Stimulated activated CD8-positive, alpha-beta memory T cell treated with anti-CD3 and anti-CD28 coated beads, Interleukin-7, amount 100 ng/mL, for 4 hours (primary cell): ENCODE results near the gene RRP8.

Experiments used
- DNase-seq, 2 donors: peaks; one replicate each; pipeline ENCODE4 v3.0.0-alpha.2; 2020; ENCODE audit warnings: low read depth in 2 of 2

RRP8 gene

GRCh38 chr11:6617315-6617781 lies 13.9 kb upstream of the RRP8 start:
- DNase-seq, result no peak

GRCh38 chr11:6616596-6617250 lies 13.3 kb upstream of the RRP8 start:
- no peak for DNase-seq

GRCh38 chr11:6615882-6616585 lies 12.6 kb upstream of the RRP8 start:
- DNase-seq, result no peak

- DNase-seq, result no peak
Observed at GRCh38 chr11:6615046-6615445, 11.6 kb upstream of the RRP8 start.

- no peak for DNase-seq
Observed at GRCh38 chr11:6614446-6614845, 11.0 kb upstream of the RRP8 start.

- DNase-seq, result no peak
Observed at GRCh38 chr11:6613496-6613895, 10.1 kb upstream of the RRP8 start.

GRCh38 chr11:6612213-6613041 lies 9.0 kb upstream of the RRP8 start, which contains the start of gene TAF10:
TAF10 (minus strand) TSS chr11:6612216; CDS start chr11:6612189, 27 bp downstream.
- DNase-seq, result peak; percentile 89 to 94

- no peak for DNase-seq
Observed at GRCh38 chr11:6611963-6612212, 8.5 kb upstream of the RRP8 start.

GRCh38 chr11:6611092-6611962 lies 7.9 kb upstream of the RRP8 start:
- no peak for DNase-seq

GRCh38 chr11:6610591-6610990 lies 7.2 kb upstream of the RRP8 start:
- no peak for DNase-seq

- DNase-seq, result no peak
Observed at GRCh38 chr11:6609502-6610015, 6.1 kb upstream of the RRP8 start.

GRCh38 chr11:6608726-6609501 lies 5.5 kb upstream of the RRP8 start:
- DNase-seq, result no peak

GRCh38 chr11:6608011-6608410 lies 4.6 kb upstream of the RRP8 start:
- DNase-seq, result no peak

GRCh38 chr11:6607190-6607795 lies 3.9 kb upstream of the RRP8 start:
- no peak for DNase-seq

- DNase-seq, result peak; percentile 27 to 54
Observed at GRCh38 chr11:6606471-6607189, 3.2 kb upstream of the RRP8 start.

GRCh38 chr11:6604790-6605189 lies 1.4 kb upstream of the RRP8 start:
- DNase-seq, result no peak

- DNase-seq, result peak; percentile 32 to 38
Observed at GRCh38 chr11:6604081-6604626, 738 bp upstream of the RRP8 start.

GRCh38 chr11:6602096-6602940 lies 1.1 kb downstream of the RRP8 start:
- no peak for DNase-seq
